Stimulated activated CD8-positive, alpha-beta memory T cell treated with anti-CD3 and anti-CD28 coated beads, Interleukin-2, amount 100 ng/mL, for 1 hour (primary cell): Measurements from ENCODE around the gene APOL1.
"Not testable (repeated sequence)": the region's sequence is repeated elsewhere in the genome, so short reads cannot be mapped to it uniquely, and the experiment has no call there.

Experiments
- DNase-seq, 2 donors: peaks; one replicate each; pipeline ENCODE4 v3.0.0-alpha.2; 2020; ENCODE audit warnings: low read depth in 2 of 2

APOL1 gene

GRCh38 chr22:36252754-36253522 is at the start of gene APOL1:
Gene APOL1 (plus strand): TSS chr22:36253133. CDS start chr22:36254956, 1,823 bp downstream.
- DNase-seq, result no peak

- not testable (repeated sequence) for DNase-seq
Observed at GRCh38 chr22:36203441-36203840, 49.5 kb upstream of the APOL1 start.

GRCh38 chr22:36204001-36204631 is 48.8 kb upstream of the APOL1 start:
- no peak for DNase-seq

GRCh38 chr22:36204632-36205015 is 48.3 kb upstream of the APOL1 start:
- DNase-seq, result no peak

- DNase-seq, result not testable (repeated sequence)
Observed at GRCh38 chr22:36205573-36205972, 47.4 kb upstream of the APOL1 start.

GRCh38 chr22:36206255-36206654 is 46.7 kb upstream of the APOL1 start:
- DNase-seq, result no peak

GRCh38 chr22:36208162-36208765 is 44.7 kb upstream of the APOL1 start:
- DNase-seq, result no peak

GRCh38 chr22:36208914-36209313 is 44.0 kb upstream of the APOL1 start:
- DNase-seq, result no peak

GRCh38 chr22:36209488-36209908 is 43.4 kb upstream of the APOL1 start:
- DNase-seq, result not testable (repeated sequence)

GRCh38 chr22:36210224-36210623 is 42.7 kb upstream of the APOL1 start:
- no peak for DNase-seq

- DNase-seq, result no peak
Observed at GRCh38 chr22:36211237-36211861, 41.6 kb upstream of the APOL1 start.

GRCh38 chr22:36212901-36213300 is 40.0 kb upstream of the APOL1 start:
- DNase-seq, result no peak

- DNase-seq, result no peak
Observed at GRCh38 chr22:36213586-36213985, 39.3 kb upstream of the APOL1 start.

- DNase-seq, result no peak
Observed at GRCh38 chr22:36215981-36216380, 37.0 kb upstream of the APOL1 start.

- DNase-seq, result no peak
Observed at GRCh38 chr22:36218648-36219193, 34.2 kb upstream of the APOL1 start.

- no peak for DNase-seq
Observed at GRCh38 chr22:36220451-36220921, 32.4 kb upstream of the APOL1 start.

- peak in 1 of 2 donors; percentile 15 for DNase-seq
Observed at GRCh38 chr22:36221799-36222751, 30.9 kb upstream of the APOL1 start.

- no peak for DNase-seq
Observed at GRCh38 chr22:36222887-36223450, 30.0 kb upstream of the APOL1 start.

GRCh38 chr22:36223504-36223903 is 29.4 kb upstream of the APOL1 start:
- DNase-seq, result no peak

- DNase-seq, result no peak
Observed at GRCh38 chr22:36224245-36224644, 28.7 kb upstream of the APOL1 start.
